ENCODE measurements around the gene PSG3. TPM values are rescaled to one million over a fixed set of nuclear protein-coding genes. Genes with fewer than 3 reads are reported as not detected.
"Not testable (repeated sequence)": the region's sequence is repeated elsewhere in the genome, so short reads cannot be mapped to it uniquely, and the experiment has no call there.

Gene PSG3
- total RNA-seq (ENCODE audit: low replicate concordance) = not detected in 2 replicates

DNA sequence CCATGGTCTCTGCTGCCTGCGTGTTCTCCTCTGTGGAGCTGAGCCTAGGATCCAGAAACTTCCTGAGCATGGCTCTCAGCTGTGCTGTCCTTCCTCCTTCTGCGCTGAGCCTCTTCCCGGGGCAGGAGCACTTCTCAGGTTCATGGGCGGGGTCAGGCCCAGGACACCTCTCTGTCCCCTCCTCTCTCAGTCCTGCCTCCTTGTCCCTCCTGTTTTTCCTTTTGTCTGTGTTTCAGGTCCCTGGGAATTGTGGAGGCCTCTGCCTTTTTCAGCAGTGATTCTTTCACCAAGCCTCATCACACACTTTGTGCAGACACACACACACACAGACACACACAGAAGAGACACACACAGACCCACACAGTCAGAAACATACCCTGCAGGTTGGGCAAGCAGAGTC lies at the start of gene PSG3:
Gene PSG3, minus strand, starts transcription at position 101 of the 400 bp plus-strand sequence. Its CDS starts 97 bp downstream, at position 4.
- not testable (repeated sequence) for H3K4me3 ChIP-seq (ENCODE audit: low read depth, low read length); DNase-seq (ENCODE audit: low read depth)

DNA sequence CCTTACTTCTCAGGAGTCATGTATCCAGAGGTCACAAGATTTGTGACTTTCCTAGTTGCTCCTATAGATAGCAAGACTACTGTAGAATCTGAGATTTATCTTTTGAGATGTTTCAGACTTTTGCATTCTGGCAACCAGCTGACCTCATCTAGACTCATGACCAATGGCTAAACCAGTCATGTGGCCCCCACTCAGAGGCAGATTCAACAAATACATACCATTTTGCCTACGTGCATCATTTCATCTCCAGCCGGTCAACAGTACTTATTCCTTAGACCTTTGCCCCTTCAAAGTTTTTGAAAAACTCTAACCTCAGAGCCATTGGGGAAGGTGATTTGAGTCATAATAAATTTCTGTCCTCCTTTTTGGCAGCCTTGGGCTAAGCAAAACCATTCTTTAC lies 48.5 kb upstream of the PSG3 start:
- H3K4me3 ChIP-seq (ENCODE audit: low read depth, low read length); DNase-seq (ENCODE audit: low read depth): not testable (repeated sequence)

DNA sequence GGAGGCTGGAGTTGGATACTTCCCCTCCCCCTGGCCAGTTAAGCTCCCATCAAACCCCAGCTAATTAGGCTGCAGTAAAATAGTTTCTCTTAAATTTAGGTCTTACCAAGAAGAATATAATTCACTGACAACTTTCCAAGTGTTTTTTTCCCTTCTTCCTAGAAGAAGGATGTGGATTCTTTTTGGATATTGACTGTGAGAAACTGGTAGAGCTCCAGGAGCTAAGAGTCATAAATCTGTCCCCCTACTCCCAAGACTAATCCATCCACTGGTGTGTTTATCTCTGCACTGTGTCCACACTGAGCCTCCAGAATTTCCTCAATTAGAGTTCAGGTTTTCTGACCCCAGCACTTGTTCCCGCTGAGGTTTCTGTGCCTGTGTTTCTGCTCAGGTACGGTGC lies 47.5 kb upstream of the PSG3 start:
- H3K4me3 ChIP-seq (ENCODE audit: low read depth, low read length); DNase-seq (ENCODE audit: low read depth): not testable (repeated sequence)

DNA sequence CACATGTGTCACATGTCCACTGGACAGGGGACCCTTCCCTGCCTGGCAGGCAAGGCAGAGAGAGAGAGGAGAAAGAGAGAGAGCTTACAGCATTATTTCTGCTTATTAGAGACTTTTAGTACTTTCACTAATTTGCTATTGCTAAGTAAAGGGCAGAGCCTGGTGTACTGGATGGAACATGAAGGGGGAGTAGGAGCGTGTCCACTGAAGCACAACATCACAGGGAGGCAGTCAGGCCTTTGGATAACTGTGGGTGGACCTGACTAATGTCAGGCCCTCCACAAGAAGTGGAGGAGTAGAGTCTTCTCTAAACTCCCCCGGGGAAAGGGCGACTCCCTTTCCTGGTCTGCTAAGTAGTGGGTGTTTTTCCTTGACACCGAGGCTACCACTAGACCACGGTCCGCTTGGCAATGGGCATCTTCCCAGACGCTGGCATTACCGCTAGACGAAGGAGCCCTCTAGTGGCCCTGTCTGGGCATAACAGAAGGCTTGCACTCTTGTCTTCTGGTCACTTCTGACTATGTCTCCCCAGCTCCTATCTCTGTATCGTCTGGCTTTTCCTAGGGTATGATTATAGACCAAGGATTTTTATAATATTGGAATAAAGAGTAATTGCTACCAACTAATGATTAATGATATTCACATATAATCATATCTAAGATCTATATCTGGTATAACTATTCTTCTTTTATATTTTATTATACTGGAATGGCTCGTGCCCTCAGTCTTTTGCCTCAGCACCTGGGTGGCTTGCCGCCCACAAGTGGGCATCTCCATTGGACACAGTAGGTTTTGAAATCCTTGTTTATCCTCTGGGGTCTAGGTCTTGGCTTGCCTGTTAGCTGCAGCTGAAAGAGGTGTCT lies 36.7 kb upstream of the PSG3 start:
- TF ChIP-seq CTCF (IDR thresholded peaks at IDR 0.05; ENCODE audit: insufficient read depth, low read length) = peak; percentile 86
- peak; percentile 75 for DNase-seq (ENCODE audit: low read depth)
- H3K4me3 ChIP-seq (ENCODE audit: low read depth, low read length) = not testable (repeated sequence)

DNA sequence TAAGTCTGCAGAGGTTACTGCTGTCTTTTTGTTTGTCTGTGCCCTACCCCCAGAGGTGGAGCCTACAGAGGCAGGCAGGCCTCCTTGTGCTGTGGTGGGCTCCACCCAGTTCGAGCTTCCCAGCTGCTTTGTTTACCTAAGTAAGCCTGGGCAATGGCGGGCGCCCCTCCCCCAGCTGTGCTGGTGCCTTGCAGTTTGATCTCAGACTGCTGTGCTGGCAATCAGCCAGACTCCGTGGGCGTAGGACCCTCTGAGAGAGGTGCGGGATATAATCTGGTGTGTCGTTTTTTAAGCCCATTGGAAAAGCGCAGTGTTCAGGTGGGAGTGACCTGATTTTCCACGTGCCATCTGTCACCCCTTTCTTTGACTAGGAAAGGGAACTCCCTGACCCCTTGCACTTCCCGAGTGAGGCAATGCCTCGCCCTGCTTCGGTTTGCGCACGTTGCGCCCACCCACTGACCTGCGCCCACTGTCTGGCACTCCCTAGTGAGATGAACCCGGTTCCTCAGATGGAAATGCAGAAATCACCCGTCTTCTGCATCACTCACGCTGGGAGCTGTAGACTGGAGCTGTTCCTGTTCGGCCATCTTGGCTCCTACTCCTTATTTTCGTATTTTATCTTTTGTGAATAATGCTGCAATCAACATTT lies 34.4 kb upstream of the PSG3 start:
- not testable (repeated sequence) for DNase-seq (ENCODE audit: low read depth); H3K4me3 ChIP-seq (ENCODE audit: low read depth, low read length)

GRCh38 chr19:42767319-42767718 lies 27.0 kb upstream of the PSG3 start:
- not testable (repeated sequence) for DNase-seq (ENCODE audit: low read depth); H3K4me3 ChIP-seq (ENCODE audit: low read depth, low read length)

GRCh38 chr19:42766871-42767270 lies 26.6 kb upstream of the PSG3 start:
- H3K4me3 ChIP-seq (ENCODE audit: low read depth, low read length); DNase-seq (ENCODE audit: low read depth): not testable (repeated sequence)

GRCh38 chr19:42764836-42765235 lies 24.6 kb upstream of the PSG3 start:
- no peak overlapping the region for H3K4me3 ChIP-seq (ENCODE audit: low read depth, low read length)
- TF ChIP-seq CTCF (IDR thresholded peaks at IDR 0.05; ENCODE audit: insufficient read depth, low read length) = no peak
- DNase-seq (ENCODE audit: low read depth) = no peak

DNA sequence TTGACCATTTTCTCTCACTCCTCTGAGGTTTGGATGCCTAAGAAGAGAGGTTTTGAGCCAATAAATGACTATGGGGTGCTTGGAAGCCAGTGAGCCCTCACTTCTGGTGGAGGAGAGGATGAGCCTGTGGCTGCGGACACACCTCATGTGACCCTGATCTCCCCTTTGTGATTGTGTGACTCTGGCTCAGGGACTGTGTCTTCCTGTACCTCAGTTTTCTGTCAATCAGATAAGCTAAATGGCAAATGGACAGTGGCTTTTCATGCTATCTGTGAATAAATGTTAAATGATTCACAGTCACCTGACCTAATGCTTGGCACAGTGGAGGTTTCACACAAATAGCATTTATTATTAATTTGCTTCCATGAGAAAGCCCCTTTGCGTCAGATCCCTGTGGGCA lies 22.5 kb upstream of the PSG3 start:
- peak; percentile 12 for DNase-seq (ENCODE audit: low read depth)

DNA sequence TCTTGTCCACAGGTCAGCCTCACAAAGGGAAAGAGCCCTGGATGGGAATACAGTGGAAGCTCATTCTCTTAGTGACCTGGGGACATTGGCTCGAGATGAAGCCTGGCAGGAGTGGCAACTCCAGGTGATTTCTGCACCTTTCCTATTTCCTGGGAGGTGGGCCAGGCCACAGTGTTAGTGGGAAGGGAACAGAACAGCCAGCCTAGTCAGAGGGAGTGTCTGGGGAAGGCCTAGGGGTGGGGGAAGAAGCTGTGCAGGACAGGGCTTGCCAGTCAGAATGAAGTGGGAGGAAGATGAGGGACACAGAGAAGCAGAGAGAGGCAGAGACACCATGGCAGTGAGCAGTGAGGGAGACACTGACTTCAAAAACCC lies 21.6 kb upstream of the PSG3 start:
- not testable (repeated sequence) for DNase-seq (ENCODE audit: low read depth); H3K4me3 ChIP-seq (ENCODE audit: low read depth, low read length)

More for the DNA sequence above, 22.5 kb upstream of the PSG3 start:
- TF ChIP-seq CTCF (IDR thresholded peaks at IDR 0.05; ENCODE audit: insufficient read depth, low read length) = no peak
- no peak overlapping the region for H3K4me3 ChIP-seq (ENCODE audit: low read depth, low read length)

- not testable (repeated sequence) for H3K4me3 ChIP-seq (ENCODE audit: low read depth, low read length)
These were observed 21.0 kb upstream of the PSG3 start for GRCh38 chr19:42760954-42761923.

DNA sequence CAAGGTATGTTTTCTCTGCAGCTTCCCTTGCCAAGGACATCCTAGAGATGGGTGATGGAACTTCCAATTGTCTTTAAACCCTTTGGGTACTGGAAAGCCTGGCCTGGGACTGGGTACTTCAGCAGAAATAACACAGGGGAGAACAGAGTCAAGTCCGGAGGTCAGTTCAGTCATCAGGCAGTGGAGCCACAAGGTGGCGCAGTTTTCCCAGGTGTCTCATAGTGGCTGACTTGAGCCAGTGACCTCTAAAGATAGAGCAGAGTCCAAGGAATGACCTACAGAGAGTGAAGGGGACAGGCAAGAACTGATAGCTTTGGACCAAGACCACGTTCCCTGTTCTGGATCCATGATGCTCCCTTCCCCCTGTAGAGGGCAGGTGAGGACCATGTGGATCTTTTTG lies 18.4 kb upstream of the PSG3 start:
- H3K4me3 ChIP-seq (ENCODE audit: low read depth, low read length); DNase-seq (ENCODE audit: low read depth): not testable (repeated sequence)

More at GRCh38 chr19:42760954-42761923, 21.0 kb upstream of the PSG3 start:
- peak; percentile 91 for DNase-seq (ENCODE audit: low read depth)

GRCh38 chr19:42752246-42752645 lies 12.0 kb upstream of the PSG3 start:
- H3K4me3 ChIP-seq (ENCODE audit: low read depth, low read length); DNase-seq (ENCODE audit: low read depth): not testable (repeated sequence)

Measured in fibroblast of the aortic adventitia (primary cell).